Bronchial epithelial cell (primary cell): ENCODE data around the gene CAMTA1. TPM values are rescaled to one million over a fixed set of nuclear protein-coding genes. Genes with fewer than 3 reads are reported as not detected.

Experiments used
- DNase-seq: peaks from one replicate; pipeline ENCODE4 v3.0.0-alpha.2; 2010; ENCODE audit warnings: low read depth
- FAIRE-seq: peaks from 2 replicates; lab custom pipeline; 2011; peaks lifted over from hg19 to GRCh38; lab: Jason Lieb, UNC
- H3K27me3 ChIP-seq: 2 replicates; pipeline ENCODE4 v1.5.1; 2011; ENCODE audit warnings: low read length; ENCODE audit not compliant: control insufficient read depth, insufficient read depth
- H3K36me3 ChIP-seq: 2 replicates; pipeline ENCODE4 v1.5.1; 2011; ENCODE audit warnings: low read length; ENCODE audit not compliant: control insufficient read depth, insufficient read depth
- H3K4me3 ChIP-seq: 2 replicates; pipeline ENCODE4 v1.5.1; 2011; ENCODE audit warnings: mild to moderate bottlenecking, low read depth, low read length, control low read depth
- CTCF ChIP-seq: IDR thresholded peaks from 2 replicates; pipeline ENCODE4 v1.5.1; 2011; ENCODE audit warnings: mild to moderate bottlenecking, moderate library complexity, low read length, control low read depth, inconsistent platforms; ENCODE audit not compliant: insufficient read depth, severe bottlenecking
- total RNA-seq: library from RNA; depleted of rRNA; stranded (reverse); fragments of >200 nt; gene quantifications from 2 replicates; pipeline ENCODE4 v1.2.1, GENCODE V29; 2014

The CAMTA1 gene
- total RNA-seq, 1 donor from 2014 or later = 68.2 TPM

- peak; percentile 77 for TF ChIP-seq CTCF
- H3K4me3 ChIP-seq = no peak overlapping the region
- peak; percentile 55 for DNase-seq
- no peaks in the 10 kb centered on the region for H3K27me3 ChIP-seq
- peak; percentile 62 for FAIRE-seq
- H3K36me3 ChIP-seq = no peaks in the 10 kb centered on the region
These were observed 104.7 kb downstream of the CAMTA1 start for GRCh38 chr1:6889875-6890480.

- FAIRE-seq = no peak
- no peak for TF ChIP-seq CTCF
- Histone ChIP-seq H3K4me3 (no peak overlapping the region), H3K36me3 (no peaks in the 10 kb centered on the region), H3K27me3 (no peaks in the 10 kb centered on the region)
- no peak for DNase-seq
These were observed 105.4 kb downstream of the CAMTA1 start for GRCh38 chr1:6890686-6891085.

- H3K27me3 ChIP-seq = no peaks in the 10 kb centered on the region
- TF ChIP-seq CTCF = no peak
- DNase-seq (no peak), FAIRE-seq (no peak)
- no peak overlapping the region for H3K4me3 ChIP-seq
- no peaks in the 10 kb centered on the region for H3K36me3 ChIP-seq
These were observed 106.7 kb downstream of the CAMTA1 start for GRCh38 chr1:6891781-6892579.

GRCh38 chr1:6893388-6893787, 108.1 kb downstream of the CAMTA1 start:
- FAIRE-seq (no peak), DNase-seq (no peak)
- TF ChIP-seq CTCF = no peak
- Histone ChIP-seq H3K27me3 (no peaks in the 10 kb centered on the region), H3K36me3 (no peaks in the 10 kb centered on the region), H3K4me3 (no peak overlapping the region)

- Histone ChIP-seq H3K36me3 (no peaks in the 10 kb centered on the region), H3K4me3 (no peak overlapping the region), H3K27me3 (no peaks in the 10 kb centered on the region)
- no peak for FAIRE-seq
- DNase-seq = no peak
- no peak for TF ChIP-seq CTCF
These were observed 111.9 kb downstream of the CAMTA1 start for GRCh38 chr1:6897138-6897537.
